AG04449 (cell line): ENCODE results near the gene LMO4.

Experiments
- CTCF ChIA-PET: fragments of 350-600 bp; formaldehyde crosslinking; extraction: SDS; loops from one replicate; lab custom pipeline; 2021; ENCODE audit warnings: antibody characterized with exemption; lab: Yijun Ruan, JAX
- POLR2A ChIA-PET: fragments of 400-600, 350-600 bp; formaldehyde crosslinking; extraction: SDS; loops from one replicate; lab custom pipeline; 2020; ENCODE audit warnings: antibody characterized with exemption, inconsistent platforms; lab: Yijun Ruan, JAX
- DNase-seq: peaks from one replicate; pipeline ENCODE4 v3.0.0-alpha.2; 2010; ENCODE audit warnings: low read depth, low spot score
- H3K4me3 ChIP-seq: 2 replicates; pipeline ENCODE4 v1.5.1; 2011; ENCODE audit warnings: low read depth, mild to moderate bottlenecking, control low read depth, low read length
- TF ChIP-seq, protein P1 (sequence below): IDR thresholded peaks from one replicate; pipeline ENCODE4 v1.5.1; 2011; ENCODE audit warnings: mild to moderate bottlenecking, moderate library complexity, low read length, control low read depth, inconsistent platforms; ENCODE audit not compliant: insufficient read depth; ENCODE audit errors: missing control alignments

The LMO4 gene

DNA sequence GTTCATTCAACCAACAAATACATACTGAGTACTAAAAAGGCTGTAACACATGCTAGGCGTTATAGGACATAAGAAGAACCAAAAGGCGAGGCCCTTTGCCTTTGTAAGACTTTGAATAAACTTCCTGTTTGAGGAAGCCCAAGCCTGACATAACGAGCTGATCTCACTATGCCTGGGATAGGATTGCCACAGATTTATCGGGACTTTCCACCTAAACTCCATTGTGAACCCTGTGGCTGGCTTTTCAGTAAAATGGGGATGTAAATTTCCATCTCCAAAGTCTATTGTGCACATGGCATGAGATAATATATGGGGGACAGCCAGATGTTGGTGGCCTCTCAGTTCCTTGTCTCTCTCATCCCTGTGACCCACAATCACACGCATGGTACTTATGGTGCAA is 41.9 kb downstream of the LMO4 start:
- no peak overlapping the region for H3K4me3 ChIP-seq
- DNase-seq, result no peak
- ChIA-PET POLR2A (no interaction called here), CTCF (no interaction called here)
- TF ChIP-seq, protein P1, sequence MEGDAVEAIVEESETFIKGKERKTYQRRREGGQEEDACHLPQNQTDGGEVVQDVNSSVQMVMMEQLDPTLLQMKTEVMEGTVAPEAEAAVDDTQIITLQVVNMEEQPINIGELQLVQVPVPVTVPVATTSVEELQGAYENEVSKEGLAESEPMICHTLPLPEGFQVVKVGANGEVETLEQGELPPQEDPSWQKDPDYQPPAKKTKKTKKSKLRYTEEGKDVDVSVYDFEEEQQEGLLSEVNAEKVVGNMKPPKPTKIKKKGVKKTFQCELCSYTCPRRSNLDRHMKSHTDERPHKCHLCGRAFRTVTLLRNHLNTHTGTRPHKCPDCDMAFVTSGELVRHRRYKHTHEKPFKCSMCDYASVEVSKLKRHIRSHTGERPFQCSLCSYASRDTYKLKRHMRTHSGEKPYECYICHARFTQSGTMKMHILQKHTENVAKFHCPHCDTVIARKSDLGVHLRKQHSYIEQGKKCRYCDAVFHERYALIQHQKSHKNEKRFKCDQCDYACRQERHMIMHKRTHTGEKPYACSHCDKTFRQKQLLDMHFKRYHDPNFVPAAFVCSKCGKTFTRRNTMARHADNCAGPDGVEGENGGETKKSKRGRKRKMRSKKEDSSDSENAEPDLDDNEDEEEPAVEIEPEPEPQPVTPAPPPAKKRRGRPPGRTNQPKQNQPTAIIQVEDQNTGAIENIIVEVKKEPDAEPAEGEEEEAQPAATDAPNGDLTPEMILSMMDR, result no peak

- TF ChIP-seq, protein P1, result no peak
- DNase-seq, result no peak
- ChIA-PET POLR2A (no interaction called here), CTCF (interaction anchor here (0.6 kb wide), 1 partner anchor 21 kb away, joined by 3 read pairs; no protein-coding TSS in a partner anchor)
- no peak overlapping the region for H3K4me3 ChIP-seq
These were observed 50.6 kb downstream of the LMO4 start for GRCh38 chr1:87379306-87379705.

GRCh38 chr1:87386217-87386790 is 57.6 kb downstream of the LMO4 start:
- ChIA-PET CTCF (no interaction called here), POLR2A (no interaction called here)
- no peak for DNase-seq
- H3K4me3 ChIP-seq, result no peak overlapping the region
- TF ChIP-seq, protein P1, result no peak

GRCh38 chr1:87388411-87388810 is 59.7 kb downstream of the LMO4 start:
- ChIA-PET CTCF (no interaction called here), POLR2A (no interaction called here)

GRCh38 chr1:87389011-87389410 is 60.3 kb downstream of the LMO4 start:
- no peak for DNase-seq
- ChIA-PET POLR2A (no interaction called here), CTCF (no interaction called here)
- no peak overlapping the region for H3K4me3 ChIP-seq
- TF ChIP-seq, protein P1, result no peak

More at GRCh38 chr1:87388411-87388810, 59.7 kb downstream of the LMO4 start:
- no peak overlapping the region for H3K4me3 ChIP-seq
- no peak for DNase-seq
- TF ChIP-seq, protein P1, result no peak

DNA sequence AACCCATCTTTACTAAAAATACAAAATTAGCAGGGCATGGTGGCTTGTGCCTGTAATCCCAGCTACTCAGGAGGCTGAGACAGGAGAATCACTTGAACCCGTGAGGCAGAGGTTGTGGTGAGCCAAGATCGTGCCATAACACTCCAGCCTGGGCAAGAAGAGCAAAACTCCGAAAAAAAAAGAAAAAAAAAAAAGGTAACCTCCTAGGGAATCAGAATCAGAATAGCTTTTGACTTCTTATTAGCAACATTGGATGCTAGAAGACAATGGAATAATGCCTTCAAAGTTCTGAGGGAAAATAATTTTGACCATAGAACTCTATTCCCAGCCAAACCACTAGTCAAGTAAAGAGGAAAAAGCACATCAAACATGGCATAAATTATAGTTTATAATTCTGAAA is 60.9 kb downstream of the LMO4 start:
- no peak for DNase-seq
- ChIA-PET POLR2A (no interaction called here), CTCF (no interaction called here)
- no peak overlapping the region for H3K4me3 ChIP-seq
- TF ChIP-seq, protein P1, result no peak
